GM18867 (cell line): ENCODE results near the gene ADCY4.
"Not testable (repeated sequence)": the region's sequence is repeated elsewhere in the genome, so short reads cannot be mapped to it uniquely, and the experiment has no call there.

Experiments
- ATAC-seq: cut with Tn5 transposase; IDR thresholded peaks from one replicate; pipeline ENCODE4 v1.9.1; 2021; ENCODE audit warnings: mild to moderate bottlenecking, moderate library complexity; ENCODE audit not compliant: unreplicated experiment

ADCY4 gene

GRCh38 chr14:24334431-24335291 is at the start of gene ADCY4:
TSS of gene ADCY4 (minus strand) at chr14:24335071. CDS start at chr14:24334652, 419 bp downstream.
- ATAC-seq: no peak

GRCh38 chr14:24384169-24384568 is 49.3 kb upstream of the ADCY4 start:
- ATAC-seq: no peak

GRCh38 chr14:24382064-24382371 is 47.1 kb upstream of the ADCY4 start:
- no peak for ATAC-seq

GRCh38 chr14:24381363-24382063 is 46.6 kb upstream of the ADCY4 start:
- no peak for ATAC-seq

GRCh38 chr14:24379907-24380730 is 45.2 kb upstream of the ADCY4 start:
- ATAC-seq: no peak

- no peak for ATAC-seq
Observed at GRCh38 chr14:24378981-24379906, 44.4 kb upstream of the ADCY4 start.

DNA sequence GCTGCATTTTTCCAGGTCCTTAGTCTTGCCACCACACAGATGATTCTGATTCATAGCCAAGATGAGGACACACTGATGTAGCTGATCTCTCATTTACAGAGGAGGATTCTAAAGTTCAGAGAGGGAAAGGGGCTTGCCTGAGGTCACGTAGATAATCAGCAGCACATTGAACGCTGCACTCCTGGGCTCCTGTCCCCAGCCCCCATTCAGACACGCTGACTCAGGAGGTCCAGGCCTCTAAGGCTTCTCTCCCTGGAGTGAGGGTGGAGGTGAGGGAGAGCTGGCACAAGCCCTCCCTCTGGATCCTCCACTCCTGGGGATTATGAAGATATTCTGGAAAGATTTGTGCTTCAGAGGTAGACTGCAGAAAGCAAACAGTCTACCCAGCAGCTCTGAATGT is 43.5 kb upstream of the ADCY4 start:
- no peak for ATAC-seq

GRCh38 chr14:24377657-24378056 is 42.8 kb upstream of the ADCY4 start:
- ATAC-seq: no peak

GRCh38 chr14:24377126-24377525 is 42.3 kb upstream of the ADCY4 start:
- ATAC-seq: no peak

GRCh38 chr14:24376448-24377070 is 41.7 kb upstream of the ADCY4 start:
- ATAC-seq: no peak

DNA sequence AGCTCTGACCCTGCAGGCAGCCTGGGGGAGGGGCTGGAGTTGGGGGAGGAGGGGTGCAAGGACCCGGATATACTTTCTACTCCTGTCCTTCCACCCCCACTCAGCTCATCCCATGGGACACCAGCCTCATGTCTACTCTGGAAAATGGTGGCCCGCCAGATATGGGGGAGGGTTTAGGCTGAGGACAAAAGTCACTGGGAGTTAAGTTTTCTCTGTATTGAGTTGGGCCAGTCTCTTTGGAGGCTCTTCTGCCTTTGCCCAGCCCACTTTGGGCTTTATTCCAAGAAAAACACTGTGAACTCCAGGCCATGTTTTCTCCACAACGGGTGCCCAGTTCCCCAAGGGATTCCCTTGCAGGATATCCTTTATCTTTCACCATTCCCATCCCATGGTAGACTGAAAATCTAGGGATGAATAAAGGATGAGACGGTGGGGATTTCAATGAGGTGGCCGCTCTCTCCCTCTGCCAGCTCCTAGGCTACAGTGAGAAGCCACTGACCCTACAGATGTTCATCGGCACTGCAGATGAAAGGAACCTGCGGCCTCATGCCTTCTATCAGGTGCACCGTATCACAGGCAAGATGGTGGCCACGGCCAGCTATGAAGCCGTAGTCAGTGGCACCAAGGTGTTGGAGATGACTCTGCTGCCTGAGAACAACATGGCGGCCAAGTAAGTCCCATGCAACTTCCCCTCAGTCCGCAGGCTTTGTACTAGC is 38.0 kb upstream of the ADCY4 start:
- no peak for ATAC-seq

DNA sequence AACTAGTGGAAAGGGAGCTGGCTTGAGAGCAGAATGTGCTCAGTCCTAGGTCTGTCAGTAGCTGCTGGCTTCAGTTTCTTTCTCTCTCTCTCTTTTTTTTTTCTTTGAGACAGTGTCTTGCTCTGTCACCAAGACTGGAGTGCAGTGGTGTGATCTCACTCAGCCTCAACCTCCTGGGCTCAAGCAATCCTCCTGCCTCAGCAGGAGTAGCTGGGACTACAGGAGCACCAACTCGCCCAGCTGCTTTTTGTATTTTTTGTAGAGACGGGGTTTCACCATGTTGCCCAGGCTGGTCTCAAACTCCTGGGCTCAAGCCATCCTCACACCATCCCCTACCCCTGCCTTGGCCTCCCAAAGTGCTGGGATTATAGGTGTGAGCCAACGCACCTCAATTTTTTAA is 36.7 kb upstream of the ADCY4 start:
- ATAC-seq: not testable (repeated sequence)

GRCh38 chr14:24370748-24371147 is 35.9 kb upstream of the ADCY4 start:
- ATAC-seq: no peak

- no peak for ATAC-seq
Observed at GRCh38 chr14:24369907-24370687, 35.2 kb upstream of the ADCY4 start.

- no peak for ATAC-seq
Observed at GRCh38 chr14:24369463-24369862, 34.6 kb upstream of the ADCY4 start.

- ATAC-seq: no peak
Observed at GRCh38 chr14:24368562-24369252, 33.8 kb upstream of the ADCY4 start.

- no peak for ATAC-seq
Observed at GRCh38 chr14:24368212-24368561, 33.3 kb upstream of the ADCY4 start.
